Vagina (tissue), 2 donors: ENCODE measurements around the gene ST7.

ENCODE experiments used
- CTCF ChIP-seq, 3 experiments: fragments of 450-650 bp in 2 of 3; fragments of 200-600 bp in 1 of 3; sonication (generic) in 1 of 3; IDR thresholded peaks; one replicate each; pipeline ENCODE4 v1.5.1; 2017 to 2019; ENCODE audit warnings: antibody characterized with exemption in 3 of 3, mild to moderate bottlenecking in 2 of 3, moderate library complexity in 2 of 3
- POLR2A ChIP-seq, 2 donors: fragments of 450-650 bp; IDR thresholded peaks; one replicate each; pipeline ENCODE4 v1.6.1; 2017; ENCODE audit warnings: antibody characterized with exemption in 2 of 2, mild to moderate bottlenecking in 2 of 2, moderate library complexity in 2 of 2

- TF ChIP-seq CTCF (IDR thresholded peaks at IDR 0.05) (no peak), POLR2A (IDR thresholded peaks at IDR 0.05) (no peak)
Observed at GRCh38 chr7:117095055-117095454, 141.8 kb downstream of the ST7 start.
